Trophoblast cell (in vitro differentiated cells and primary cell): ENCODE measurements around the gene GPN1.
A peak's percentile ranks its signal among the peaks of the same experiment; 100 is the strongest.

Source experiments
- DNase-seq, 2 donors: peaks; one replicate each; pipeline ENCODE4 v3.0.0-alpha.2; 2016
- H2AFZ ChIP-seq: 2 replicates; pipeline ENCODE4 v1.6.1; 2013; ENCODE audit warnings: low read length, moderate library complexity, mild to moderate bottlenecking; ENCODE audit not compliant: insufficient read depth, poor library complexity
- H2AK5ac ChIP-seq: 2 replicates; pipeline ENCODE4 v1.6.1; 2013; ENCODE audit warnings: mild to moderate bottlenecking, low read length
- H2BK120ac ChIP-seq: 2 replicates; pipeline ENCODE4 v1.6.1; 2013; ENCODE audit warnings: low read length, mild to moderate bottlenecking, moderate library complexity; ENCODE audit not compliant: insufficient read depth, poor library complexity
- H2BK12ac ChIP-seq: 2 replicates; pipeline ENCODE4 v1.6.1; 2013; ENCODE audit warnings: mild to moderate bottlenecking, low read length, moderate library complexity
- H2BK5ac ChIP-seq: 2 replicates; pipeline ENCODE4 v1.6.1; 2013; ENCODE audit warnings: low read length, low read depth, moderate library complexity, mild to moderate bottlenecking; ENCODE audit not compliant: poor library complexity
- H3K14ac ChIP-seq: 2 replicates; pipeline ENCODE4 v1.6.1; 2013; ENCODE audit warnings: mild to moderate bottlenecking, low read length
- H3K18ac ChIP-seq: 2 replicates; pipeline ENCODE4 v1.6.1; 2013; ENCODE audit warnings: mild to moderate bottlenecking, low read length
- H3K23ac ChIP-seq: 2 replicates; pipeline ENCODE4 v1.6.1; 2013; ENCODE audit warnings: low read length
- H3K27ac ChIP-seq: 2 replicates; pipeline ENCODE4 v1.5.1; 2013; ENCODE audit warnings: low read depth, mild to moderate bottlenecking, inconsistent platforms, low read length, moderate library complexity
- H3K27me3 ChIP-seq: 2 replicates; pipeline ENCODE4 v1.6.1; 2013; ENCODE audit warnings: inconsistent platforms, mild to moderate bottlenecking, low read length, moderate library complexity; ENCODE audit not compliant: insufficient read depth
- H3K36me3 ChIP-seq, 2 experiments: 1 replicate in 1 of 2; 2 replicates in 1 of 2; pipeline ENCODE4 v1.6.1; 2013; ENCODE audit warnings: low read length in 2 of 2, mild to moderate bottlenecking in 2 of 2, moderate library complexity in 1 of 2; ENCODE audit not compliant: insufficient read depth in 2 of 2, control insufficient read depth in 1 of 2
- H3K4ac ChIP-seq: 2 replicates; pipeline ENCODE4 v1.6.1; 2013; ENCODE audit warnings: low read depth, mild to moderate bottlenecking, low read length, moderate library complexity
- H3K4me1 ChIP-seq, 2 experiments: 1 replicate in 1 of 2; 2 replicates in 1 of 2; pipeline ENCODE4 v1.6.1; 2013; ENCODE audit warnings: low read length in 2 of 2, mild to moderate bottlenecking in 2 of 2, moderate library complexity in 1 of 2; ENCODE audit not compliant: insufficient read depth in 2 of 2, control insufficient read depth in 1 of 2
- H3K4me2 ChIP-seq: 2 replicates; pipeline ENCODE4 v1.6.1; 2013; ENCODE audit warnings: inconsistent platforms, mild to moderate bottlenecking, low read length, moderate library complexity
- H3K4me3 ChIP-seq: 2 replicates; pipeline ENCODE4 v1.5.1; 2013; ENCODE audit warnings: mild to moderate bottlenecking, low read depth, low read length, inconsistent platforms
- H3K79me1 ChIP-seq: one replicate; pipeline ENCODE4 v1.6.1; 2013; ENCODE audit warnings: low read length
- H3K79me2 ChIP-seq: 2 replicates; pipeline ENCODE4 v1.6.1; 2013; ENCODE audit warnings: low read length, mild to moderate bottlenecking; ENCODE audit not compliant: control insufficient read depth, insufficient read depth, poor library complexity
- H3K9ac ChIP-seq: 2 replicates; pipeline ENCODE4 v1.6.1; 2013; ENCODE audit warnings: mild to moderate bottlenecking, low read length
- H3K9me3 ChIP-seq: 2 replicates; pipeline ENCODE4 v1.6.1; 2013; ENCODE audit warnings: low read depth, mild to moderate bottlenecking, control low read depth, inconsistent platforms, low read length; ENCODE audit not compliant: insufficient read depth
- H4K12ac ChIP-seq: 2 replicates; pipeline ENCODE4 v1.6.1; 2013; ENCODE audit warnings: low read depth, mild to moderate bottlenecking, low read length, moderate library complexity
- H4K8ac ChIP-seq: 2 replicates; pipeline ENCODE4 v1.6.1; 2013; ENCODE audit warnings: low read depth, mild to moderate bottlenecking, low read length, moderate library complexity
- H4K91ac ChIP-seq: one replicate; pipeline ENCODE4 v1.6.1; 2013; ENCODE audit warnings: low read depth, mild to moderate bottlenecking, low read length, moderate library complexity
- WGBS: extraction: QIAGEN DNeasy Blood & Tissue Kit; methylation state at CpG from one replicate; pipeline ENCODE4 v1.1.7; 2013; ENCODE audit warnings: missing lambda C conversion rate; ENCODE audit not compliant: insufficient read length, insufficient coverage; ENCODE audit errors: extremely low coverage; 5-methylcytosine and 5-hydroxymethylcytosine counted together

The GPN1 gene

GRCh38 chr2:27651056-27651455, 22.2 kb downstream of the GPN1 start:
- Histone ChIP-seq H2AK5ac (no peak overlapping the region), H3K4me1 (no peaks in the 10 kb centered on the region), H3K27me3 (no peaks in the 10 kb centered on the region), H3K79me2 (no peaks in the 10 kb centered on the region), H4K91ac (no peak overlapping the region), H3K4me2 (no peak overlapping the region), H2BK12ac (no peak overlapping the region), H4K8ac (no peak overlapping the region), H2BK5ac (no peak overlapping the region), H3K4ac (no peak overlapping the region), H3K9me3 (no peaks in the 10 kb centered on the region), H4K12ac (no peak overlapping the region), H2AFZ (no peak overlapping the region), H3K23ac (no peak overlapping the region), H2BK120ac (no peak overlapping the region), H3K36me3 (peaks cover 25 to 49% of the 10 kb centered on the region in 2 experiments), H3K9ac (no peak overlapping the region), H3K18ac (no peak overlapping the region), H3K4me3 (no peak overlapping the region), H3K27ac (no peak overlapping the region), H3K14ac (no peak overlapping the region), H3K79me1 (no peaks in the 10 kb centered on the region)
- no CpG with 5 or more reads among the region's 4 CpGs for WGBS
- DNase-seq = peak; percentile 88

GRCh38 chr2:27652341-27652740, 23.5 kb downstream of the GPN1 start:
- no peak overlapping the region for H2BK12ac ChIP-seq
- H3K23ac ChIP-seq = no peak overlapping the region
- no peak overlapping the region for H2AK5ac ChIP-seq
- H3K9ac ChIP-seq = no peak overlapping the region
- H3K36me3 ChIP-seq = peaks cover 28 to 55% of the 10 kb centered on the region in 2 experiments
- no peak overlapping the region for H4K8ac ChIP-seq
- H3K4me1 ChIP-seq = no peaks in the 10 kb centered on the region
- H3K79me2 ChIP-seq = no peaks in the 10 kb centered on the region
- no peak overlapping the region for H3K4me2 ChIP-seq
- no peak overlapping the region for H2AFZ ChIP-seq
- no peak overlapping the region for H3K14ac ChIP-seq
- H3K79me1 ChIP-seq = no peaks in the 10 kb centered on the region
- H3K4me3 ChIP-seq = no peak overlapping the region
- no peak overlapping the region for H3K18ac ChIP-seq
- H3K9me3 ChIP-seq = no peaks in the 10 kb centered on the region
- no peak overlapping the region for H4K12ac ChIP-seq
- no peaks in the 10 kb centered on the region for H3K27me3 ChIP-seq
- no peak overlapping the region for H2BK5ac ChIP-seq
- no peak overlapping the region for H3K27ac ChIP-seq
- peak in 1 of 2 donors; percentile 16 for DNase-seq
- no peak overlapping the region for H4K91ac ChIP-seq
- H3K4ac ChIP-seq = no peak overlapping the region
- no peak overlapping the region for H2BK120ac ChIP-seq

- Histone ChIP-seq H4K91ac (no peak overlapping the region), H3K79me2 (no peaks in the 10 kb centered on the region), H3K4me1 (no peaks in the 10 kb centered on the region), H3K18ac (no peak overlapping the region), H4K12ac (no peak overlapping the region), H3K27me3 (no peaks in the 10 kb centered on the region), H2AFZ (no peak overlapping the region), H3K14ac (no peak overlapping the region), H3K4me2 (no peak overlapping the region), H2BK120ac (no peak overlapping the region), H3K23ac (no peak overlapping the region), H3K9ac (no peak overlapping the region), H2BK5ac (no peak overlapping the region), H3K79me1 (no peaks in the 10 kb centered on the region), H3K36me3 (peaks cover 29 to 56% of the 10 kb centered on the region in 2 experiments), H3K4ac (no peak overlapping the region), H3K9me3 (no peaks in the 10 kb centered on the region), H4K8ac (no peak overlapping the region), H3K4me3 (no peak overlapping the region), H2AK5ac (no peak overlapping the region), H3K27ac (no peak overlapping the region), H2BK12ac (no peak overlapping the region)
- peak in 1 of 2 donors; percentile 19 for DNase-seq
- WGBS = no CpG with 5 or more reads among the region's 1 CpG
Observed at GRCh38 chr2:27652790-27653189, 23.9 kb downstream of the GPN1 start.

DNA sequence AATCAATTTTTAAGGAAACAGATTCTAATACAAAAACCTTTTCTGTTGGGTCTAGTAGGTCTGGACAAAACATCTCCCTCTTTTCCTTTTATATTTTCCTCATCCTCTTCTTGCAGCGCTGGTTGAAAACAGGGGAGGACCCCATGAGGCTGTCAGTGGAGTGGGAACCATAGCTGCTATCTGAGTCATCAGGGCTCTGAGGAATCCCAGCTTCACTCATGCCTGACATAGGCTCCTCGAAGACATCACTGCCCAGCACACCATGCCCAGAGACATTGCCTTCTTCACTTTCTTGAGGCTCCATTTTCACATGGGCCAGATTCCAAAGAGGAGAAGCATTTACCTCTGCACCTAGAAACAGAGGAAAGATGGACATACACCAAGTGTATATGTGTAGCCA, 24.5 kb downstream of the GPN1 start:
- Histone ChIP-seq H3K79me1 (no peaks in the 10 kb centered on the region), H2BK120ac (no peak overlapping the region), H2BK5ac (no peak overlapping the region), H3K4me3 (no peak overlapping the region), H3K4me2 (no peak overlapping the region), H3K36me3 (peaks cover 26 to 51% of the 10 kb centered on the region in 2 experiments), H3K4me1 (no peaks in the 10 kb centered on the region), H4K8ac (no peak overlapping the region), H4K12ac (no peak overlapping the region), H3K79me2 (no peaks in the 10 kb centered on the region), H3K18ac (no peak overlapping the region), H3K27me3 (no peaks in the 10 kb centered on the region), H3K4ac (no peak overlapping the region), H2AK5ac (no peak overlapping the region), H2AFZ (no peak overlapping the region), H4K91ac (no peak overlapping the region), H2BK12ac (no peak overlapping the region), H3K9ac (no peak overlapping the region), H3K14ac (no peak overlapping the region), H3K27ac (no peak overlapping the region), H3K23ac (no peak overlapping the region), H3K9me3 (no peaks in the 10 kb centered on the region)
- DNase-seq = peak; percentile 12 to 31
- whole genome bisulfite sequencing = no CpG with 5 or more reads among the region's 2 CpGs
